ENCODE results near the gene FRMD4A.

DNA sequence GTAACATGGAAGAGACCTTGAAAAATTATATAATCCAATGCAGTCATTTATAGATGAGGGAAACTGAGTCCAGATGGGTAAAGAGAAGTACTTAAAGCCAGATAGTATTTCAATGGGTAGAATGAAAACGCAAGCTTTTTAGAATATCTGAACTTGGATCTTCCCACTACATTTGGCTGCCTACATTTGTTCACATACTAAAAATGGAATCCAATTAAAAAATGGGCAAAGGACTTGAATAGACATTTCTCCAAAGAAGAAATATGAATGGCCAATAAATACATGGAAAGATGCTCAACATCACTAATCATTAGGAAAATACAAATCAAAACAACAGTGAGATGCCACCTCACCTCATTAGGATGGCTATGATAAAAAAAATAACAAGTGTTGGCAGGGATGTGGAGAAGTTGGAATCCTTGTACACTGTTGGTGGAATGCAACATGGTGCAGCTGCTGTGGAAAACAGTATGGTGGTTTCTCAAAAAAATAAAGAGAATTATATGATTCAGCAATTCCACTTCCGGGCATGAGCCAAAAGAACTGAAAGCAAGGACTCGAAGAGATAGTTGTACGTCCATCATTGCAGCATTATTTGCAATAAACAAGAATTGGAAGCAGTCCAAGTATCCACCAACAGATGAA lies 188.0 kb downstream of the FRMD4A start:
- TF ChIP-seq, protein P1, sequence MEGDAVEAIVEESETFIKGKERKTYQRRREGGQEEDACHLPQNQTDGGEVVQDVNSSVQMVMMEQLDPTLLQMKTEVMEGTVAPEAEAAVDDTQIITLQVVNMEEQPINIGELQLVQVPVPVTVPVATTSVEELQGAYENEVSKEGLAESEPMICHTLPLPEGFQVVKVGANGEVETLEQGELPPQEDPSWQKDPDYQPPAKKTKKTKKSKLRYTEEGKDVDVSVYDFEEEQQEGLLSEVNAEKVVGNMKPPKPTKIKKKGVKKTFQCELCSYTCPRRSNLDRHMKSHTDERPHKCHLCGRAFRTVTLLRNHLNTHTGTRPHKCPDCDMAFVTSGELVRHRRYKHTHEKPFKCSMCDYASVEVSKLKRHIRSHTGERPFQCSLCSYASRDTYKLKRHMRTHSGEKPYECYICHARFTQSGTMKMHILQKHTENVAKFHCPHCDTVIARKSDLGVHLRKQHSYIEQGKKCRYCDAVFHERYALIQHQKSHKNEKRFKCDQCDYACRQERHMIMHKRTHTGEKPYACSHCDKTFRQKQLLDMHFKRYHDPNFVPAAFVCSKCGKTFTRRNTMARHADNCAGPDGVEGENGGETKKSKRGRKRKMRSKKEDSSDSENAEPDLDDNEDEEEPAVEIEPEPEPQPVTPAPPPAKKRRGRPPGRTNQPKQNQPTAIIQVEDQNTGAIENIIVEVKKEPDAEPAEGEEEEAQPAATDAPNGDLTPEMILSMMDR (IDR thresholded peaks at IDR 0.05): no peak
- TF ChIP-seq POLR2A (IDR thresholded peaks at IDR 0.05): no peak

All from testis (tissue), 2 donors.